Activated CD4-positive, alpha-beta T cell treated with anti-CD3 and anti-CD28 coated beads, Interleukin-2, Interleukin-4, amounts not matched to agents 100 ng/mL and 50 ng/mL, durations not matched to agents 16 hours and 8 hours (primary cell): ENCODE data around the gene PSMG4.
"Not testable (repeated sequence)": the region's sequence is repeated elsewhere in the genome, so short reads cannot be mapped to it uniquely, and the experiment has no call there.

Experiments used
- DNase-seq: peaks from one replicate; pipeline ENCODE4 v3.0.0-alpha.2; 2020; ENCODE audit warnings: low spot score

The PSMG4 gene

DNA sequence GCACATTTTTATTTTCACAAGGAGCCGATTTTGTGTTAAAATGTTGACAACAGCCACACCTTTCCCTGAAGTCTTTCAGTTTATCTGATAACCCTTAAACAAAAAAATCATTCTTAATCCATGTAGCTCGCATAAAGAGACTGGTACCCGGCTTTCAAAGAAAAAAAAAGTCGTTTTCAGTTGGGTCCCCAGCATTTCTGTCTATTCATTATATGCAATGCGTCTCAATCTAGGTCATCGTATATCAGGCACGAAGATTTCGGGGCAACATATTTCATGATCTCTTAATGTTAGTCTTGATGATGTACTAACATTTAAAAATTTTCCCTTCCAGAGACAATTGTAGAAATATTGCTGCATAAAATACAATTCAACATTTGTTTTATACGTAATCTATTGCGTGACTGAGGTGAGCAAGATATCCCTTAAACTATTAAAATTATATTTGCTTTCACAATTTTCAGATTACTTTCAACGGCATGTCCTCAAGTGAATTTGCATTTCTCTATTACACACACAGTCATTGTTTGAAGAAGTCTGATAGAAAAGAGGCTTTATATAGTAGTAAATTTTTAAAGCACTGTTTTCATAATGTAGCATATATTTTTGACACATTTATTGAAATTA, 28.4 kb upstream of the PSMG4 start:
- no peak for DNase-seq

GRCh38 chr6:3230900-3231246, 27.9 kb upstream of the PSMG4 start:
- DNase-seq, result no peak

DNA sequence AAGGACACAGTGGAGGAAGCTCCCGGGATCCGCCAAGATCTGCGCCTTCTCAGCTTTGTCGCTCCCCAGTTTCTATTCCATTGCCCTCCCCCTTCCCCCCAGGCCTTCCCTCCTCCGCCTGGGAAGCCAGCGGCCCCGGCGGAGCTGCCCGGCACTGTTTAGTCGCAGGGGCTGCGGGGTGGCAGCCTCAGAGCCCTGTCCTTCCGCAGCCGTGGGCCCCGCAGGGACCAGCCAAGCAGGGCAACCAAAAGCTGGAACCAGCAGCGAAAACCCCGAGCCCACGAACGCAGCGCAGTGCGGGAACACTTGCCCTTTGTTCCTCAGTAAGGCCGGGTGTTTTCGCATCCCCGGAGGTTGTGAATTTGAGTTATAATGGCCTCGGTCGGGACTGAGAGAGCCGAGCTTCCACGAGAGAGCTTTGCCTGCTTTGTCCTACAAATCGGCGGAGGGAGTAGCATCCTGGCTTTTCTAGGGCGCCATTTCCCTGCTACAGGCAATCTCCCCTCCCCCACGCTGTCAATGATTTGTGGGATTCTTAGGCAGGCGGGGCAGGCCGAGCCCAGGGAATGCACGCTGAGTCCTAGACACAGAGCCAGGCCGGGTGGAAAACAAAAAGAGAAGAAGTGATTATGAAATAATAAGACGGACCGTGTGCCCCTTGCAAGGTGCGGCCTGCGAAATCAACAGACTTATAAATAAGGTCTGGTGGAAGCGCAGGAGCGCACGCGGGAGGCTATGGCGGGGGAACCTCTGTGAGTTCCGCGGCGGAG, 27.3 kb upstream of the PSMG4 start:
- DNase-seq, result no peak

DNA sequence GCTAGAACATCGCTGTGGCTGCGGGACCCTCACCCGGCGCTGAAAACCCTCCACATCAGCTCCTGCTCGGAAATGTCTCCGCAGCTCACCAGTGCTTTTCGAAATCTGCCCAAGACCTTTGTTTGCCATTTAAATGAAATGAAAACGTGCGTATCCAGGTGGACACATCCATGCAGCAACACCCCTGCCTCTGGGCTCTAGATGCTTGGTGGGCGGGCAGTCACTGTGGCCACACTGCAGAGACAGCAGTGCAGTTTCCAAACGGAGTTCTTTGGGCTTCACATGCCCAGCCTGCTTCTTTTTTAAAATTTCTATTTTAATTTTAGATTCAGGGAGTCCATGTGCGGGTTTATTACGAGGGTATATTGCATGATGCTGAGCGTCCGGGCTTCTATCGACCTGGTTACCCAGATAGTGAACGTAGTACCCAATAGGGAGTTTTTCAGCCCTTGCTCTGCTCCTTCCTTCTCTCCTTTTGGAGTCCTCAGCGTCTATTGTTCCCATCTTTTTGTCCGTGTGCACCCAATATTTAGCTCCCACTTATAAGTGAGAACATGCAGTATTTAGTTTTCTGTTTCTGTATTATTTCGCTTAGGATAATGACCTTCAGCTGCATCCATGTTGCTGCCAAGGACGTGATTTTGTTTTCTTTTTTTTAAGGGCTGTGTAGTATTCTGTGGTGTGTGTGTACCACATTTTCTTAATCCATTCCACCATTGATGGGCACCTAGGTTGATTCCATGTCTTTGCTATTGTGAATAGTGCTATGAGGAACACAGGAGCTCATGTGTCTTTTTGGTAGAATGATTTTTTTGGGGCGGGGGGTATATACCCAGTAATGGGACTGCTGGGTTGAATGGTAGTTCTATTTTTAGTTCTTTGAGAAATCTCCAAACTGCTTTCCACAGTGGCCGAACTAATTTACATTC, 26.5 kb upstream of the PSMG4 start:
- no peak for DNase-seq

- DNase-seq, result no peak
Observed at GRCh38 chr6:3233321-3233720, 25.4 kb upstream of the PSMG4 start.

- no peak for DNase-seq
Observed at GRCh38 chr6:3233904-3234303, 24.8 kb upstream of the PSMG4 start.

GRCh38 chr6:3235486-3235885, 23.3 kb upstream of the PSMG4 start:
- no peak for DNase-seq

DNA sequence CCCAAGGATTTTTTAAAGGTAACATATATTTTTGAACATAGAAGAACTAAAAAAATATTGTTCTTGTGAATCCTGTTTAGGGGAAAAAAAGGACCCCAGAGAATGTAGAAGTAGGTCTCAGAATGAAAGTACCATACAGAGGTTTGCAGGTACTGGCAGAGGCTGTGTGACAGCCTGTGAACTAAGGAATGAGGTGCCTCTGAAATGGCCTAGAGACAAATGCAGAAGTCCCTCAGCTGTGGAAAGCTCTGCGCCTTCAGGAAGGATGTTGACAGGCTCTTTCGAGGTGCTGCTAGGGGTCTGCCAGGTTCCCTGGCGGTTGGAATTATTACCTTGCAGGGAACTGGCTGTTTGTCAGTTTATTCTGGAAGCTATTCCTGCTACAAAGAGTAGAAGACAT, 22.7 kb upstream of the PSMG4 start:
- DNase-seq, result no peak

- no peak for DNase-seq
Observed at GRCh38 chr6:3237761-3238662, 20.7 kb upstream of the PSMG4 start.

GRCh38 chr6:3239110-3239830, 19.5 kb upstream of the PSMG4 start:
- DNase-seq, result no peak

GRCh38 chr6:3240595-3240994, 18.2 kb upstream of the PSMG4 start:
- no peak for DNase-seq

DNA sequence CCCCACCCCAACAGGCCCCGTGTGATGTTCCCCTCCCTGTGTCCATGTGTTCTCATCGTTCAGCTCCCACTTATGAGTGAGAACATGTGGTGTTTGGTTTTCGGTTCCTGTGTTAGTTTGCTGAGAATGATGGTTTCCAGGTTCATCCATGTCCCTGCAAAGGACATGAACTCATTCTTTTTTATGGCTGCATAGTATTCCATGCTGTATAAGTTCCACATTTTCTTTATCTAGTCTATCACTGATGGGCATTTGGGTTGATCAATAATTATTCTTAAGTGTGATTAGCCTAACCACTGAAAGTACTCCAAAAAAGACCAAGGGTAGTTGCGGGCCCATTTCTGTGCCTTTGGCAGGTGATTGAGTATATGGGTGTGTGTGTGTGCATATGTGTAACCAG, 17.0 kb upstream of the PSMG4 start:
- DNase-seq, result not testable (repeated sequence)

DNA sequence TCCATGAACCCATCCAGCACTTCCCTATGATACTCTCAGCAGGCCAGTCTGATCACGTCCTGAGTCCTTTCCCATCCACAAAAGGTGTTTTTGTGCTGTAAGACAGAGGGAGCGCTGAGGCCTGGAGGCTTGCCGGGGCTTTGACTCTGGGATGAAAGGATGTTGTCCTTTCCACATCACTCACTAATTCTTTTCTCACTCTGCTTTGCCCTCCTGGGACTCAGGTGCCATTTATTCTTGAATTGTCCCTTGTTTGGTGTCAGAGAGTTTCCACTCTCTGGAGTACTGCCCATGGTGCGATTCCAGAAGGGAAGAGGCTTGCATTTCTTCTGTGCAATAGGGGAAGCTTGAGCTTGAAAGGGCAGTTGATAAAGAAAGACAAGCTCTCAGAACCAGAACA, 16.0 kb upstream of the PSMG4 start:
- DNase-seq, result no peak

GRCh38 chr6:3244003-3244831, 14.5 kb upstream of the PSMG4 start:
- no peak for DNase-seq

DNA sequence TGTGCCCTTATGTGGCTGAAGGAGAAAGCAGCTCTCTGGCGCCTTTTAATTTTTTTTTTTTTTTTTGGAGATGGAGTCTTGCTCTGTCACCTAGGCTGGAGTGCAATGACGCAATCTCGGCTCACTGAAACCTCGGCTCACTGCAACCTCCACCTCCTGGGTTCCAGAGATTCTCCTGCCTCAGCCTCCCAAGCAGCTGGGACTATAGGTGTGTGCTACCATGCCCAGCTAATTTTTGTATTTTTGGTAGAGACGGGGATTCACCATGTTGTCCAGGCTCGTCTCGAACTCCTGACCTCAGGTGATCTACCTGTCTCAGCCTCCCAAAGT, 13.9 kb upstream of the PSMG4 start:
- not testable (repeated sequence) for DNase-seq

GRCh38 chr6:3245216-3245615, 13.5 kb upstream of the PSMG4 start:
- DNase-seq, result no peak

GRCh38 chr6:3247255-3248146, 11.2 kb upstream of the PSMG4 start:
- no peak for DNase-seq

DNA sequence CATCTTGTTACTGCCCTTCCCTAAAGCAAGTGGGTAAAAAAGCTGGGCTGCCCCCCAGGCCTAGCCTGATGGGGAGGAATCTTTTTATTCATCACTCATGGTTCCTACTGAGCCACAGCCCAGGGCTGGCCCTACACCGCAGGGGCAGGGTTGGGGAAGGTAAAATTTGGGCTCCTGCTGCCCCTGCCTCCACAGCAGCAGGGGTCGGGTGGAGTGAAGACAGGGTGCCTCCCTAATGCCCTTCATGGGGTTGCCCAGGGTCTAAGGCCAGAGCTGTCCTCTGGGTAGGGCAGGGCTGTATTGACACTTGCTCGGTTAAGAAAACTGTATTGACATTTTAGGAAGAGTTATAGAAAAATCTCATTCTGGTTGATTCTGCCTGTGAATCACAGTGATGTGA, 8.9 kb upstream of the PSMG4 start:
- DNase-seq, result no peak

DNA sequence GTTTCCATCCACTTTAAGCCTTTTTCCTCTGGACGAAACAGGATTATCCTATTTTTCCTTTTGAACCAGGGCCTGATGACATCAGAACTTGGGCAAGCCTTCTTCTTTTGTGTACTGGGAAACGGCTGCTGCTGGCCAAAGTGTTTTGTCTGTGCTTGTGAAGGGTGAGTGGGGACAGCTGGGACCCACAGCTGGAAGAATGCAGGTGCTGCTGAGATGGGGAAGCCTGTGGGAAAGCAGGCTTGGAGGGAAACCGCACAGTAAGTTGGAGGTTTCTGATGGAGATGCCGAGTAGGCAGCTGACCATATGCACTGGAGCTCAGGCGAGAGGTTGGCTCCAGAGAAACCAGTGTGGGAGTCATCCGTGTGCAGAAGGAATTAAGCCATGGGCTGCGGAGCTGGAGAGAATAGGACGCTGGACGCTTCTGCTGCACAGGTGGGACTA, 8.5 kb upstream of the PSMG4 start:
- no peak for DNase-seq
